Measurements from ENCODE around the gene NGEF.

Gene NGEF

GRCh38 chr2:233005096-233005495, 8.0 kb downstream of the NGEF start:
- CTCF ChIA-PET = no interaction called here
- POLR2A ChIA-PET = no interaction called here
- Histone ChIP-seq H3K4me3 (ENCODE audit: low read depth, low read length) (no peak overlapping the region), H3K9me3 (ENCODE audit: control insufficient read depth, insufficient read depth, low read depth, low read length) (no peaks in the 10 kb centered on the region), H3K27ac (ENCODE audit: extremely low read depth, low read depth, low read length) (no peak overlapping the region), H3K4me1 (ENCODE audit: control insufficient read depth, insufficient read depth, low read length) (no peaks in the 10 kb centered on the region), H3K36me3 (ENCODE audit: control insufficient read depth in 2 of 2, insufficient read depth in 1 of 2, low read length in 2 of 2) (no peaks in the 10 kb centered on the region)
- no peak for TF ChIP-seq ZNF311 (tag by site-specific recombination; IDR thresholded peaks at IDR 0.05; ENCODE audit: borderline replicate concordance)
- TF ChIP-seq ZNF664 (tag by site-specific recombination; IDR thresholded peaks at IDR 0.05) = no peak
- TF ChIP-seq SALL2 (tag by site-specific recombination; IDR thresholded peaks at IDR 0.05; ENCODE audit: borderline replicate concordance) = no peak
- TF ChIP-seq ZNF624 (tag by site-specific recombination; IDR thresholded peaks at IDR 0.05) = no peak
- no peak for TF ChIP-seq ZNF37A (tag by site-specific recombination; IDR thresholded peaks at IDR 0.05)
- TF ChIP-seq ZNF645 (tag by site-specific recombination; IDR thresholded peaks at IDR 0.05) = no peak
- no peak for TF ChIP-seq ZNF274 (IDR thresholded peaks at IDR 0.05; ENCODE audit: low read length)
- TF ChIP-seq ZNF274 (tag by site-specific recombination; IDR thresholded peaks at IDR 0.05; ENCODE audit: borderline replicate concordance) = no peak
- TF ChIP-seq ZNF239 (tag by site-specific recombination; IDR thresholded peaks at IDR 0.05) = no peak
- TF ChIP-seq ZNF140 (tag by site-specific recombination; IDR thresholded peaks at IDR 0.05) = no peak
- no peak for TF ChIP-seq ZNF768 (tag by site-specific recombination; IDR thresholded peaks at IDR 0.05)
- TF ChIP-seq PBX3 (CRISPR knock-in tag; IDR thresholded peaks at IDR 0.05) = no peak
- TF ChIP-seq ZNF248 (tag by site-specific recombination; IDR thresholded peaks at IDR 0.05) = no peak
- TF ChIP-seq ZNF701 (tag by site-specific recombination; IDR thresholded peaks at IDR 0.05) = no peak
- TF ChIP-seq ZNF169 (tag by site-specific recombination; IDR thresholded peaks at IDR 0.05) = no peak
- TF ChIP-seq ZNF391 (tag by site-specific recombination; IDR thresholded peaks at IDR 0.05; ENCODE audit: borderline replicate concordance, low read depth) = no peak

- H3K4me3 ChIP-seq (ENCODE audit: low read depth, low read length) = no peak overlapping the region
- no peak overlapping the region for H3K27ac ChIP-seq (ENCODE audit: extremely low read depth, low read depth, low read length)
- no peaks in the 10 kb centered on the region for H3K36me3 ChIP-seq (ENCODE audit: control insufficient read depth in 2 of 2, insufficient read depth in 1 of 2, low read length in 2 of 2)
- no peaks in the 10 kb centered on the region for H3K4me1 ChIP-seq (ENCODE audit: control insufficient read depth, insufficient read depth, low read length)
- TF ChIP-seq PRDM10 (tag by site-specific recombination; IDR thresholded peaks at IDR 0.05) = no peak
- TF ChIP-seq YY2 (tag by site-specific recombination; IDR thresholded peaks at IDR 0.05) = no peak
- no peak for TF ChIP-seq TSHZ1 (tag by site-specific recombination; IDR thresholded peaks at IDR 0.05; ENCODE audit: borderline replicate concordance)
- no peak for TF ChIP-seq ZNF830 (tag by site-specific recombination; IDR thresholded peaks at IDR 0.05; ENCODE audit: low read depth)
- ChIA-PET CTCF (no interaction called here), POLR2A (no interaction called here)
- no peaks in the 10 kb centered on the region for H3K9me3 ChIP-seq (ENCODE audit: control insufficient read depth, insufficient read depth, low read depth, low read length)
Observed at GRCh38 chr2:233003658-233004555, 9.1 kb downstream of the NGEF start.

Measured in HEK293 (cell line).